Cardiac fibroblast (primary cell): ENCODE measurements around the gene EIF5A.

ENCODE experiments used
- DNase-seq, 2 donors: peaks; one replicate each; pipeline versions ENCODE4 v3.0.0 to v3.0.0-alpha.2; 2010; ENCODE audit warnings: low read depth in 2 of 2
- H3K4me3 ChIP-seq, 2 donors: replicated peaks in 1 of 2; 1 replicate in 1 of 2; 2 replicates in 1 of 2; pipeline ENCODE4 v1.5.1; 2011; ENCODE audit warnings: low read depth in 2 of 2, low read length in 2 of 2, mild to moderate bottlenecking in 2 of 2, moderate library complexity in 1 of 2
- CTCF ChIP-seq: IDR thresholded peaks from one replicate; pipeline ENCODE4 v1.5.1; 2011; ENCODE audit warnings: low read depth, mild to moderate bottlenecking, low read length, inconsistent platforms

The EIF5A gene

GRCh38 chr17:7289256-7290032 is 18.0 kb upstream of the EIF5A start:
- no peak for DNase-seq
- no peak for TF ChIP-seq CTCF

GRCh38 chr17:7290166-7290565 is 17.3 kb upstream of the EIF5A start:
- no peak for TF ChIP-seq CTCF
- DNase-seq = no peak
- no peak overlapping the region for H3K4me3 ChIP-seq

More at GRCh38 chr17:7289256-7290032, 18.0 kb upstream of the EIF5A start:
- no peak overlapping the region for H3K4me3 ChIP-seq

GRCh38 chr17:7290685-7291084 is 16.7 kb upstream of the EIF5A start:
- no peak for TF ChIP-seq CTCF
- no peak for DNase-seq

GRCh38 chr17:7292194-7292593 is 15.2 kb upstream of the EIF5A start:
- no peak for DNase-seq
- H3K4me3 ChIP-seq = no peak overlapping the region
- TF ChIP-seq CTCF = no peak

More at GRCh38 chr17:7290685-7291084, 16.7 kb upstream of the EIF5A start:
- no peak overlapping the region for H3K4me3 ChIP-seq

- no peak overlapping the region for H3K4me3 ChIP-seq
- no peak for TF ChIP-seq CTCF
- peak in 1 of 2 donors; percentile 63 for DNase-seq
Observed at GRCh38 chr17:7292729-7293128, 14.7 kb upstream of the EIF5A start.

- no peak for TF ChIP-seq CTCF
- peak; percentile 31 to 43 for DNase-seq
- no peak overlapping the region for H3K4me3 ChIP-seq
Observed at GRCh38 chr17:7293159-7293558, 14.3 kb upstream of the EIF5A start.
